GM13976 (cell line): ENCODE data around the gene PIK3C2G.

ENCODE experiments used
- DNase-seq: peaks from one replicate; pipeline ENCODE4 v3.0.0; 2012; ENCODE audit warnings: low spot score
- in situ Hi-C: fragments of 300-500 bp; cut with MboI; formaldehyde crosslinking; loops from one replicate; pipeline ENCODE4 v1.12.0; 2022; ENCODE audit warnings: low sequenced_read_pairs, mixed read lengths, inconsistent platforms; ENCODE audit not compliant: unreplicated experiment
- TF ChIP-seq, protein P1 (sequence below): IDR thresholded peaks from 2 replicates; pipeline ENCODE4 v1.5.1; 2012; ENCODE audit warnings: borderline replicate concordance, mild to moderate bottlenecking; ENCODE audit not compliant: insufficient read depth; ENCODE audit errors: extremely low read depth, missing control alignments, control extremely low read depth

Gene PIK3C2G

DNA sequence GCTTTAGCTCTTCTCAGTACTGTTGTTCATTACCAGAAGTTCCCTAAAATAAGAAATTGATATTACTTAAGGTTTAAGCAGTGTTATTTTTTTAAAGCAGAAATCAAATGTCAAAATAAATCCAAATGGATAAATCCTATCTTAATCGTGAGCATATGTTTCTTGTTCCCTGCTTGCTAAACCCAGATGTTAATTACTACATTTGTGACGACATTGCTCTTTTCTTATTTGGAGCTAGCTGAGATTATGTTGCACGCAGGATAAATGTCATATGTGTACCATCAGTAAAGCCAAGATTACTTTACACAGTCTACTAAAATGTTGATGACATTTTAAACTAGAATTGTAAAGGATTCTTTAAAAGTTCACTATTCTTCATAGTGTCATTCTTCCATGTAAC is 319.0 kb downstream of the PIK3C2G start:
- in situ Hi-C loops = no loop called here
- TF ChIP-seq, protein P1, sequence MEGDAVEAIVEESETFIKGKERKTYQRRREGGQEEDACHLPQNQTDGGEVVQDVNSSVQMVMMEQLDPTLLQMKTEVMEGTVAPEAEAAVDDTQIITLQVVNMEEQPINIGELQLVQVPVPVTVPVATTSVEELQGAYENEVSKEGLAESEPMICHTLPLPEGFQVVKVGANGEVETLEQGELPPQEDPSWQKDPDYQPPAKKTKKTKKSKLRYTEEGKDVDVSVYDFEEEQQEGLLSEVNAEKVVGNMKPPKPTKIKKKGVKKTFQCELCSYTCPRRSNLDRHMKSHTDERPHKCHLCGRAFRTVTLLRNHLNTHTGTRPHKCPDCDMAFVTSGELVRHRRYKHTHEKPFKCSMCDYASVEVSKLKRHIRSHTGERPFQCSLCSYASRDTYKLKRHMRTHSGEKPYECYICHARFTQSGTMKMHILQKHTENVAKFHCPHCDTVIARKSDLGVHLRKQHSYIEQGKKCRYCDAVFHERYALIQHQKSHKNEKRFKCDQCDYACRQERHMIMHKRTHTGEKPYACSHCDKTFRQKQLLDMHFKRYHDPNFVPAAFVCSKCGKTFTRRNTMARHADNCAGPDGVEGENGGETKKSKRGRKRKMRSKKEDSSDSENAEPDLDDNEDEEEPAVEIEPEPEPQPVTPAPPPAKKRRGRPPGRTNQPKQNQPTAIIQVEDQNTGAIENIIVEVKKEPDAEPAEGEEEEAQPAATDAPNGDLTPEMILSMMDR = no peak
- no peak for DNase-seq

DNA sequence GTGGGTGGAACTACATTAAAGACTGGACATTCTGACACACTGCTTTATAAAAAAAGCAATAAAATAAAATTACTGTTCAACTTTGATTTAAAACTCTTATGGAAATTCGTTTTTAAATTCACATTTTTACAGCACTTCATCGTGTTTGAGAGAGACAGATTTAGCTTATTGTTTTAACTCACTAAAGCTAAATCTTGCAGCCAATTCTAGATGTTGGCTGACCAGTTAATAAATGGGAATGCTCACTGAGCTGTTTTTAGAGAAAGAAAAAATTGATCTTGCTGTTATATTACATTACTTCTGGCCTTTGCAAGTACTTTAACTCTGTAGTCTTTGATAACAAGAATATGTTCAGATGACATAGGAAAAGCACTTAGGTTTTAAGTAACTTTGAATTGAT is 319.4 kb downstream of the PIK3C2G start:
- TF ChIP-seq, protein P1 = no peak
- in situ Hi-C loops = no loop called here

DNA sequence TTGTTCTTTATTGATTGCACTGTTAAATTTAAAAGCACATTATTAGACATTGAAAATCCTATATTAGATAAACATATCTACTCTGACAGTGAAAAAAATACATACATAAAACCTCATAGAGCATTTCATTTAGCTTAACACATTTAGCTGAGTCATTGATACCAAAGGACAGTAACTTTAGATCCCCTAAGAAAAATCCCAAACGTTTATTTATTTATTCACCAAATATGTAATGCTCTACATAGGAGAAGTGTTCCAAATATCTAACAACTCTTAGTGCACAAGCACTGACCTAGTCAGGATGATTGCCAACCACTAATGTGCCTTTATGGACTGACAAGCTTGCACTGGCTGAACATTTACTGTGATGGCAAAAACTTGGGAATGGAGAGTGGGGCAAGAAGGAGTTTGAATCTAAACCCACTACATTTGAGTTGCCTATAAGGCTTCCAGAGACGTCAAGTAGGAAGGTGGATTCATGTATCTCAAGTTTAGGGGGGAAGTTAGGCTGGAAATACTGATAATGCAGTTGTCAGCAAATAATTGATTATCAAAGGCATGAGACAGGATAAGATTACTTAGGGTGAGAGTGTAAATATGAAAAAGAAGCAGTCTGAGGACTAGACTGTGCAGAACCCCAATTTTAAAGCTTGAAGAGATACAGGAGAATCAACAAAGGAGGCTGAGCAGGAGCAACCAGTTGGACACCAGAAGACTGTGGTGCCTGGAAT is 320.1 kb downstream of the PIK3C2G start:
- no peak for DNase-seq
- in situ Hi-C loops = no loop called here
- TF ChIP-seq, protein P1 = no peak

More for the DNA sequence above, 319.4 kb downstream of the PIK3C2G start:
- DNase-seq = no peak

DNA sequence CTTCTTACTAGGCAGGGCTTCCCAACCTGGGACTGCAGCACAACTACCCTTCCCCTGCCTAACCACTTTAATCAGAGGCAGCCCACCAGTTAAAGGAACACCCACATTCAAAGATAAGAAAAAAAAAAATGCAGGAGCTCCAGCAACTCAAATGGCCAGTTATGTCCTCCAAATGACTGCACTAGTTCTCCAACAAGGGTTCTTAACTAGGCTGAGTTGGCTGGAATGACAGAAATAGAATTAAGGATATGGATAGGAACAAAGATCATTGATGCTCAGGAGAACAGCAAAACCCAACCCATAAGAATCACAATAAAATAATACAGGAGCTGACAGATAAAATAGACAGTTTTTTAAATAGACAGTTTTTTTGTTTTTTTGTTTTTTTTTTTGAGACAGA is 322.3 kb downstream of the PIK3C2G start:
- in situ Hi-C loops = no loop called here

DNA sequence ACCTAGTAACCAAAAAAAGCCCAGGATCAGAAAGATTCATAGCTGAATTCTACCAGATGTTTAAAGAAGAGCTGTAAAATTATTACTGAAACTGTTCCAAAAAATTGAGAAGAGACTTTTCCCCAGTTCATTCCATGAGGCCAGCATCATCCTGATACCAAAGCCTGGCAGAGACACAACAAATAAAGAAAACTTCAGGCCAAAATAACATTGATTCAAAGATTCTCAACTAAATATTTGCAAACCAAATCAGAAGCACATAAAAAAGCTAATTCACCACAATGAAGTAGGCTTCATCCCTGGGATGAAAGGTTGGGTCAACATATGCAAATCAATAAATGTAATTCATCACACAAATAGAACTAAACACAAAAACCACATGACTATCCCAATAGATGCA is 325.3 kb downstream of the PIK3C2G start:
- TF ChIP-seq, protein P1 = no peak
- no peak for DNase-seq
- in situ Hi-C loops = no loop called here

More for the DNA sequence above, 322.3 kb downstream of the PIK3C2G start:
- DNase-seq = no peak
- TF ChIP-seq, protein P1 = no peak

DNA sequence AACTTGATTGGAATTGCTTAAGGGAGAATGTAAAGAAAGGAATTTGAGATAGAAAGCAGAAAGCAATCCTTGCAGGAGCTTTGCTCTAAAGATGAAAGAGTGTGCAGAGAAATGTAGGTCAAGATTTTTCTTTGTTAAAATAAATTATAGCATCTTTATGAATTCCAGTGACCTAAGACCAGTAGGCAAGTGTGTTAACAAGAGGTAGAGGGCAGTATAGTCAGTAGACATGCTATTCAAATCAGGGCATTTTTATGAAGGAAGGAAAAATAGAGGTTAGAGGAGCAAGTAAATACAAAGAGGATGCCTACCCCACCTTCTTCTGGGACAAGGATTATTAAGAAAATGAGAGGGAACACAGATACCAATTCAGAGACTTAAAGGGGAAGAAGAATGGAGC is 328.0 kb downstream of the PIK3C2G start:
- in situ Hi-C loops = no loop called here
- TF ChIP-seq, protein P1 = no peak
- DNase-seq = no peak
